SH-SY5Y (cell line): Measurements from ENCODE around the gene FBXO40.

Experiments
- GATA2 ChIP-seq: IDR thresholded peaks from 2 replicates; pipeline ENCODE4 v1.6.1; 2011; ENCODE audit warnings: mild to moderate bottlenecking, low read depth, low read length
- GATA3 ChIP-seq: IDR thresholded peaks from 2 replicates; pipeline ENCODE4 v1.6.1; 2011; ENCODE audit warnings: low read depth, mild to moderate bottlenecking, low read length, moderate library complexity

DNA sequence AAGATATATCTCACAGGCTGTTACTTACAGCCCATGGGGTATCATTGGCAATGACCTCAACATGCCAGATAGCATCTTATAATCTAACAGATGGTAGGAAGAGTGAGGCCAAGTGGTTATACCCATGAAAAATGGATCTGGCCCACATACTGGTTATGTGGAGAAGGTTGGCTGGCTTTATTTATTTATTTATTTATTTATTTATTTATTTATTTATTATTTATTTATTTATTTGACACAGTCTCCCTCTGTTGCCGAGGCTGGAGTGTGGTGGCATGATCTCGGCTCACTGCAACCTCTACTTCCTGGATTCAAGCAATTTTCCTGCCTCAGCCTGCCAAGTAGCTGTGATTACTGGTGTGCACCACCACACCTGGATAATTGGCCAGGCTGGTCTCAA is 11.6 kb downstream of the FBXO40 start:
- TF ChIP-seq GATA3 = no peak
- TF ChIP-seq GATA2 = no peak
